Measurements from ENCODE around the gene NCOA1.

- no peak for TF ChIP-seq CTCF (optimal IDR thresholded peaks at IDR 0.05 in 1 of 3, IDR thresholded peaks at IDR 0.05 in 1 of 3, conservative IDR thresholded peaks at IDR 0.05 in 1 of 3; ENCODE audit: extremely low read depth in 1 of 3, insufficient read depth in 2 of 3, low read length in 3 of 3)
- TF ChIP-seq EZH2 (IDR thresholded peaks at IDR 0.05; ENCODE audit: low read length): no peak
These were observed 288.1 kb downstream of the NCOA1 start for GRCh38 chr2:24779116-24779515.

Measured in keratinocyte (primary cell).